Left lobe of liver (tissue), 2 donors: ENCODE results near the gene PPP3CA. TPM values are rescaled to one million over a fixed set of nuclear protein-coding genes. Genes with fewer than 3 reads are reported as not detected.
A peak's percentile ranks its signal among the peaks of the same experiment; 100 is the strongest.

Experiments used
- ATAC-seq: fragments of 200-7000 bp; cut with Tn5 transposase; one replicate; pipeline ENCODE4 v1.9.1; 2020; ENCODE audit warnings: mild to moderate bottlenecking, moderate library complexity
- DNase-seq: peaks from one replicate; pipeline ENCODE4 v3.0.0-alpha.2; 2020; ENCODE audit warnings: low spot score
- total RNA-seq: library from RNA; stranded (reverse); gene quantifications from one replicate; pipeline ENCODE4 v1.2.1, GENCODE V29; 2021
- donor health status: DM: no; HTN: no; CAD: no; lungs with moderate emphysema.
- donor health status: DM: no; HTN: yes; CAD: no.

PPP3CA gene
- total RNA-seq, 1 donor from 2014 or later, result 11.1 TPM

DNA sequence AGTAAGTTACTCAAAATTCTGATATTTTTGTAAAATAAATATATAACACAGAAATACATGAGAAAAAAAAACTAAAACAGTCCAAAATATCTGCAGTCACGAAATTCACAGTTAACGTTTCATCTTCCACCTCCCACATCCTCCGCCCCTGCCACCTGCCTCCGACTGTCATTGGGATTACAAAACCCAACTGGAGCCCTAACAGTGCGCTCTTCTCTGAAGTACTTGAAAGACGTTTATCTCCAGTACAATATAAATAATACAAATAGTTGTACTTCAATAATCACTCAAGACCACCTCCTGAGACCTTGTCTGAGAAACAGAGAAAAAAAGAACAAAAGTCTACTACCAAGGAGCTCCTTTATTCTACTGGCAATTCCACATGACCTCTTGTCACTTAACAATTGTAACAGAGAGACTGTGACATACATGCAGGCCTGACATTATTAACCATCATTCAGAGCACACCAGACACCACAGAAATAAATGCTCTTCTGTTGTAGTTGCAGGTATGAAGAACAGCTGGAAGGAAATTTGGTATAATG is 280.6 kb downstream of the PPP3CA start:
- DNase-seq (no peak), ATAC-seq (no peak)

DNA sequence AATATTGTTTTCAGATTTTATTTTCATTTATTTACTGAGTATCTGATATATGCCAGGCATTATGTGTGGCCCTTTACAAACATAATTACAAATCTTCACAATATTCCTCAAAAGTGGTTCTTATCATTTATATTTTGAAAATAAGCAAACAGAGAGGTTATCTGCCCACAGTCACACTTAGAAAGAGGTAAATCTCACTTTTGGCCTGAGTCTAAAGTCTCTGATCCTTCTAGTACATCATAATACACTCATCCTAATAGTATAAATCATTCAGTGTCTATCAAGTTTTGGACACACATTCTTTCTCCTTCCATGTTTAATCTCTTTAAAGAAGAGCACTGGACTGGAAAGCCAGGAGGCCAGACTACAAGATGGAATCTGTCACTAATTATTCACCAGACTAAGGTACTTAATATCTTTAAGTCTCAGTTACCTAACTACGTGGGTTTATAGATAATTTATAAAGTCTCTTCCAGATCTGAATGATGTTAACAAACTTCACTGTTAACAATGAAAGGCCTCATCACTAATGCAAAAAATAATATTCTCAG is 281.3 kb downstream of the PPP3CA start:
- DNase-seq (no peak), ATAC-seq (peak; percentile 62)

DNA sequence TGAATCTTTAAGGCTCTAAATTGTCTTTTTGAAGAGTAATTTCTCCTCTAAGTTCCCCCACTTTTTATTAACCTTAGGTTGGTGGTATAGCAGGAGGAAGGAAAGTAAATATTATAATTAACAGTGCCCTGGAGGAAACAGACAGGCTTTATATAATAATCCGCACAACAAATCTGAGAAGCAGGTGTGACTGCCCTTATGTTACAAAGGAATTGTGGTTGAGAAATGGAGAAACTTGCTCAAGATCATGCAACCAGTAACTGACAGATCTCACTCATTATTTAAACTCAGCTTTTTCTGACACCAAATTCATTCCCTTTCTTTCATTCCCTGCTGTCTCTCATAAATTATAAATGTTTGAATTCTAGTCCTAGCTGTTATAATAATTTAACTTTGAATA is 282.0 kb downstream of the PPP3CA start:
- no peak for DNase-seq

DNA sequence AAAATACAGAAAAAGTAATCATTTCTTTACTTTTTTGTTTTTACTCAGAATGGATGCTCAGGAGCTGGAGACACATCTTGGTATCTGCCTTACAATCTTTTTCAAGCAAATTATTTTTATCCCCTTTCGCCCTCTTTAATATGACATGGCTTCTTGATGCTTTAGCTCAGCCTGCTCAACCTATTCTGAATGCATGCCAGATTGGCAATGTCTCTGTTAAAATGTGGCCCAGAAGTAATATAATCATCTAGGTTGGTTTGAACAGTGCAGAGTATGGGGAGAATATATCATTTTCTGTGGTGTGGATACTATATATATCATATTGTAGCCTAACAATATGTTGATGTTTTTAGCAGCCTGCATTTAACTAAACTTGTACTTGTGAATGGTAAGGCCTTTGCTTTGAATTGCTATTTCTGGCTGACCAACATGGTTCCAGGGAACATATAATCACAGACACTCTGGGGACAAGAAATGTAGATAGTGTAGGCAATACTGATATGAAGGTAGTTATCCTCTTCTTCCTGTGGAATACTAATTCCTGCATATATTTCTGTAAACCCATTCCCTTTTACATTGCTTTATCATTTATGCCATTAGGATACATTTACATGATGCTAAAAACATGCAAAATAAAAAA is 282.7 kb downstream of the PPP3CA start:
- no peak for ATAC-seq
- DNase-seq, result no peak

More for the DNA sequence above, 282.0 kb downstream of the PPP3CA start:
- no peak for ATAC-seq

DNA sequence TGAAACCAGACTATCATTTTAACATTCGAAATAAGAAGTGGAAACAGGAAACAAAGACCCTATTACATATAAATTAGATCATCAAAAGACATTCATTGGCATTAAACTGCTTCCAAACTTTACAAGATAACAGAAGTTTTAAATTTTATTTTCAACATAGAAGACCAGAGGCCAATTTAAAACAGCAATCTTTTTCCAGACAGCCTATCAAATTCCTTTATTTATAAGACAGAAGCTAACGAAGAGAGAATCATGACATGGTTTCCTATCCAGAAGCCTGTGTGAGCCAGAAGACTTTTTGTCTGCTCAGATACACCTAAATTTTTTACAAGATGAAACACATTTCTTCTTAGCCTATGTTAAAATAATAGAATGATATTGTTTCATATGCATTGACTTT is 291.9 kb downstream of the PPP3CA start:
- no peak for DNase-seq
- ATAC-seq, result no peak

DNA sequence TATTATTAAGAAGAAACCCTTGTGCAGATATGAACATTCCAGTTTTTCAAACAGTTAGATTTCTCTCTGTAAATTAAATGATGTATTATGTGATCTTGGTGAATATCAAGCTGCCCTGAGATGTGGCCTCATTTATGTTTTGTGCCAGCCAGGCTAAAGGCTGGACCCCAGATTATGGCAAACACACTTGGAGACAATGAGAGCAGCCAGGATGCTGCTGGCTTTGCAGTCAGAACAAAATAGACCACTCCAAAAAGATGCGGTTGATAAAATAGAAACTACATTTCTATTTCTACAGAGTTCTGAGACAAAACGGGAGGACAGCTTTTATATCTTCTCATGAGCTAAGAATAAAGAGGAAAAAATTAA is 296.5 kb downstream of the PPP3CA start:
- DNase-seq, result no peak
- no peak for ATAC-seq

DNA sequence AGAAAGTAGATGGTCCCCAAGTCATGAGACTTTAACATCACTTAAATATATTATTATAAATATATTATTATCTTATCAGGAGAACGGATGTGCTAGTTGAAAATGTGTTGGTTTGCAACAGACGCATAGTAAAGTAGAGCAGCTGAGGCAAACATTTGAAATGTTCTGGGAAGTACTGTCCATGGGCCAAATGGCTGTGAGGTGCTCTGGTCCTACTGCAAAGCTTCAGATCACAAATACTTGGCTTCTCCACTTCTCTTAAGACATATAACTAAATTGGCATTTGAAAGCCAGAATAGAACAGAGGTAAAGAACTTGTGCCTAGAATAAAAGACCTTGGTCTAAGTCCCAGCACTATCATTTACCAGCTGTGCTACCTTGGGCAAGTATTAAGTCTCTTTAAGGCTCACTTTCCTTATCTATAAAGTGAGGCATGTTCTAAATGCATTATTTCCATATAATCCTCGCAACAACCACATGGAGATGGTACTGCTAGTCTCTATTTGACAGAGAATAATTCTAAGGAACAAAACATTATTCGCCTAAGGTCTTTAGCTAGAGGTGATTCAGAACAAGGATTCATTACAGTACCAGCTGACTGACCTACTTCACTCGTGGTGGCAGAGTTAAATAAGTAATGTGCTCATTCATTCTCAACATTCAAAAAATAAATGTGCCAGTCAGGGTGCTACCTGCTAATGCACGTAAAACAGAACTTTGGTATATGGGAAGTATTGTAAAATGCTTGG is 297.1 kb downstream of the PPP3CA start:
- DNase-seq (no peak), ATAC-seq (no peak)

DNA sequence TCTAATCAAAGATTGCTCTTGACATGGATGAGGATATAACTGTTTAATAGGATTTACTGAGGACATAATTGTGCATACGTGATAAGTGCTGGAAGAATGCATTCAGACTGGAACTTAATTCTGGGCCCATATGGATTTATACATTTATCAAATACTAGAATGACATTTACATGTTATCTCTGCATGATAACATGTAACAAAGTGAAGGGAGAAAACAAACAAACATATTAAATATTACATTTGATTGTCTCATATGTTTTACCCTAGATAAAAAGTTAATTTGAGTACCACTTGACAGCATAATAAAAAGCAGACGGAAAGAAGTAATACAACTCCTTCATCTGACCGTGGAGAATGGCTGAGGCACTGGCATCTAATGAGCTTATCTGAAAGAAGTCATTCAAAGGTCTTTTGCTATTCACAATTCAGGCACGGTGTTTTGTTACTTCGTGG is 297.8 kb downstream of the PPP3CA start:
- no peak for ATAC-seq
- no peak for DNase-seq

DNA sequence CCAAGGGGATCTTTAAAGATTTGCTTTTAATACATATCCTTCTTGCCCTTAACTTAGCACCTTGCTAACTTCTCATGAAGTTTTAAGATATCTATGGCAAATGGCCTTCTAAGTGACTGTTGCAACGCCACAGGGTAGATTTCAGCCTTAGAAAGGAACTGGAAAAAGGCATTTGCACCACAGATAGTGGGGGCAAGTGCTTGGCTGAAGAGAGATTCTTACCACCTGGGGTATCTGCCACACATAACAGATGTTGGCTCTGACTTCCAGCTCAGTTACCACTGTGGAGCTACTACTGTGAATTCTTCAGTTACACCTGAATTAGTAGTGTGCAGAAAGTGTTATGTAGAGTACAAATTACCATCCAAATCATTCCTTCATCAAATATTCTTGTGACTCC is 302.6 kb downstream of the PPP3CA start:
- no peak for ATAC-seq
- no peak for DNase-seq

DNA sequence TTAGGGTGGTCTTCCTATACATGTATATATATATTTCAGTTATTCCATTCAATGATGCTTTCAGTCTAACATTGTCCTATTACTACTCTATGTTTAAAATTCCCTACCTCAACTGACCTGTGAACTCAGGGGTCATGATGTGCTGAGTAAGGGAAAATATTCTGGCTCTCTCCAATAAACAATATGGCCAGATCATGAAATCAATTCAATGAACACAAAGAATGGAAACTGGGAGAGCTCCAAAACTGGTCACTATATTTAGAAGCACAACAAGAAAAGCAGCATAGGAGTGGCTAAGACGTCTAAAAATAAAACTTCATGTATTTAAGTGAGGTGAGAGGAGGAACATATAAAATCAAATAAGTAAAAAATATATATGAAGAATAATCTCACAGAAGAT is 304.5 kb downstream of the PPP3CA start:
- DNase-seq, result no peak
- ATAC-seq, result no peak

DNA sequence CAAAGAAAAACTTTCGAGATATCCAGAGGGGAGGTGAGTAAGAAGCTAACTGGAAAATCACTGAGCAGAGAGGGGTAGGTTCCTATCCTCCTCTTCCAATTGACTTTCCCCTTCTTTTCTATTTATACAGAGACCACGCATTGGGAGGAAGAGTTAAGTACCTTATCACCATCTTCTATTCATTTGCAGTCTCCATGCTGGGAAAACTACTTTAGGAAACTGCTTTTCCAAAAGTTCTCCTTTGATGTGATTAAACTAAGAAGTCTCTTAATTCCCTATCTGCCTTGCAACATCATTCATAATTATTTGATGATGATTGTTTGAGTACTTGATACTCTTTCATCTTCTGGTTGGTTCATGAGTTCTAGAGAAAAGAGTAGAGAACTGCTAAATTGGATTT is 306.6 kb downstream of the PPP3CA start:
- no peak for DNase-seq
- no peak for ATAC-seq

DNA sequence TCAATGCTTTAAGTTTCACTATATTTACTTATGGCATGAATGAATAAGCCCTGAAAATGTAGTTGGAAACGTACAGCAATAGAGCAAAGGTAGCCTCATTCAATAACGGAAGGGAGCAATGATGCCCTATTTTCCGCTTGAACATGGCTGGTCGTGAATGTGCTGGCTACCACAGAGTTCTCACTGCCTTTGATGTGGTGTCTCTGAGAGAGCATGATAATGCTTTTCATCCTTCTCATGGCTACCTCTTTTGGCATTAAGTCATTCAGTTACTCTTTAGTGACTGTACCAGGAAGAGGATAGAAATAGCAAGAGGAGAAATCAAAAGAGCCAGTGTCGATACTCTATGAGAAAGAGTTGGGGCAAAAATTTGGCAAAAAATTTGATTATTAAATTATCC is 308.0 kb downstream of the PPP3CA start:
- DNase-seq (no peak), ATAC-seq (no peak)

DNA sequence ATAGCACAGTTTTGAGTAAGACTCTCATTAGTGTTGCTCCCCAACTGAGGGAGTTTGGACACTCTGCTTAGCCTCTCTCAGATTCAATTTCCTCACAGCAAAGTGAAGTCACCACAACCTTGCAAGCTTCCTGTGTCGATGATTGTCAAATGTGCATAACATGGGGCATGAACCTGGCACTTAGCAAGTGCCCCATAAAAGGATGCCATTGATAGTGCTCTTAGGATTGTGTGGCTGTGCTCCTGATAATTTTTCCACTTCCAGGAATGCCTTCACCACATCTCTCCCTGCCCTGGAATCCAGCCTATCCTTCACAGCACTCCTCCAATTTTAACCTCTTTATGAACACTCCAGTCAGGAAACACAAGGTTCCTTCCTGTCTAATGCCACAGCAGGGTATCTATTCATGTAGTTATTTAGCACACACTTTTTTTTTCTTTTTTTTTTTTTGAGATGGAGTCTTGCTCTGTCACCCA is 309.4 kb downstream of the PPP3CA start:
- DNase-seq (no peak), ATAC-seq (no peak)

DNA sequence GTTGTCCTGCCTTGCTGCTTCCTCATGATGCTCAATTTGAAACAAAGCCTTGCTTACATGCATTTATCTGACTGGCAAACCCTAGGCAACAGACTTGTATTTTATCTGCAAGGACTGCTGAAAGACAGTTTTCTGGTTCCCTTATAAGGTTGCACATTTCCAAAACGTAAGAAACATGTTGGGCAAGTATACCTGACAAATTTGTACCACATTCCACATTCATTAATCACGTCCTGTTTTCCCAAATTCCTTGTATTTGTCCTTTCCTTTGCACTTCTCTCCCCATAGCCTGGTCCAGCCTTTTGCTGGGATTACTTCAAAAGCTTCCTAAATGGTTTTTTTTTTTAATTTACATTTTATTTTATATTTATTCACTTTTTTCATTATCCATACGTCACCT is 310.1 kb downstream of the PPP3CA start:
- no peak for DNase-seq
- no peak for ATAC-seq

DNA sequence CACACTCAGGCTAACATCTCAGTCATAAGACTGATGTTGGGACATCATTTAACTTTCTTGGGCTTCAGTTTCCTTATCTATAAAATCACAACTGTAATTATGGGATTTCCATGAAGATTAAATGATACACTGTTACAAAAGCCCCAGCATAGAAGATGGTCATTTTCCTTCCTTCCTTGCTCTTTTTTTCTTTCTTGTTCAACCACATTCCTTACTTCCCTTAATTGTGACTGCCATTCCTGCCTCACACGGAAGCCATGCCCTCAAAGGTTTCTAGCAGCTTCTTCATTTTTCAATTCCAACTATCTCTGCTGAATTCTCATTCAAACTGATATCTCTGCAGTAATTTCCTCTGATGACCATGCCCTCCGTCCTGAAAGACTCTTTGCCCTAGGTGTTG is 311.8 kb downstream of the PPP3CA start:
- ATAC-seq (no peak), DNase-seq (no peak)

DNA sequence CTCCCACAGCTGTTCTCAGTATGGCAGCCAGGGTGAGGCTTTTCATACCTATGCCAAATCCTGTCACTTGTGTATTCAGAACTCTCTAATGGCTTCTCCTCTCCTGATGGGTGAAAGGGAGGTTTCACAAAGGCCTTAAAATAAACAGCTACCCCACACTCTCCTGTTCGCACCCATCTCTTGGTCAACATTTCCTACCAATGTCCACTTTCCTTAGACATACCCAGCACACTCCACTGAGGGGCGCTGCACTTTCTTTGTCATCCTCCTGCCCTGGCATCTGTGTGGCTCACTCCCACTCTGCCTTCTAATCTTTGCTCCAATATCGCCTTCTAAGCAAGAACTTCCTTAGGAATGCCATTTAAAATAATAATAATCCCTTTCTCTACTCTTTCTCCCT is 313.3 kb downstream of the PPP3CA start:
- no peak for DNase-seq
- no peak for ATAC-seq

DNA sequence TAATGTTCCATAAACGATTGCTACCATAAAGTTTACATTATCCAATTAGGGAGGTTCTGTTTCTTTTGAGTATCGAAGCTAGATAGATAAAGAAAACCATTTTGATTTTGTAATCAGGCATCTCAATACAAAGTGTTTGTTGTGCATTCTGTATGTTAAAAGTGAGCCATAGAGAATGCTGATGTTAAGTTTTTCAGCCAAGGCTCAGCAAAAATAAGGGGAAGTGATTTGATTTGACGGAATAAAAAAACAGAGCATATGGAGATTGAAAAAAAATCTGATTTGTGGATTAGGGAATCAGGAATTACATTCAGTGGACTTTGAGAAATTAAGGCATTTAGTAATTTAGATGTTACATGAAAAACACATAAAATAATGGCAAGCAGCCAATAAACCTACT is 314.8 kb downstream of the PPP3CA start:
- ATAC-seq, result no peak
- DNase-seq, result no peak

DNA sequence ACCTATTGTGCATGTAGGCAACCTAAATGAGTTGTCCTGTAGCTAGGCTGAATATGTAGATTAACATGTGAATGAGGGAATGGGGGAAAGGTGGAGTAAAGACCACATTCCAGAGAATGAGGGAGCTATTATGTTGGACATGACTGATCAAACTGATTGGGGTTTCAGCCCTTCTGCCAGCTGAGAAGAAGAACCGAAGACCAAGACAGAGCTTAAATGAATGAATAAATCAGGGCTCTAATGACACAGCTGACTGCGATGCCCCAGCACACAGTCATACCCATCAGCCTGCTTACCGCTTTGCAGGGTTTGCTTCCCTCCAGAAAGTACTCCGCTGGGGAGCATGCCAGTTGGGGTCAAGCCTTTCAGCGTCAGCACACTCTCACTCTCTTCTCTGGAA is 315.4 kb downstream of the PPP3CA start:
- no peak for ATAC-seq
- no peak for DNase-seq

DNA sequence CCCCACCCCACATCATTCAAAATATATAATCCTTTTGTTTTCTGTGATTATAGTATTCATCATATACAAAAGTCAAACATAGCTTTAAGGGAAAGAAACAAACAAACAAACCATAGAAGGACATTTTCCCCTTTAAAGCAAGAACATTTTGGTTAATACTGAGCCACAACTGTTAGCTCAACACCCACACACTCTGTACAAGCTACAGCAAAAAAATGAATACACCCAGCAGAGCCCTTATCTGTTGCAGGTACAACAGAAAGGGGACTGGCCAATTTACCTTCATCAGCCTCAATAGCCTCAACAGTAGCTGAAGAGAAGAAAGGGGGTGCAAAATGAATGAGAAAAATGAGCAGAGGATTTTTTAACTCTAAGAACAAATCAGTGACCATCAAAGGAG is 318.4 kb downstream of the PPP3CA start:
- ATAC-seq, result no peak
- no peak for DNase-seq

DNA sequence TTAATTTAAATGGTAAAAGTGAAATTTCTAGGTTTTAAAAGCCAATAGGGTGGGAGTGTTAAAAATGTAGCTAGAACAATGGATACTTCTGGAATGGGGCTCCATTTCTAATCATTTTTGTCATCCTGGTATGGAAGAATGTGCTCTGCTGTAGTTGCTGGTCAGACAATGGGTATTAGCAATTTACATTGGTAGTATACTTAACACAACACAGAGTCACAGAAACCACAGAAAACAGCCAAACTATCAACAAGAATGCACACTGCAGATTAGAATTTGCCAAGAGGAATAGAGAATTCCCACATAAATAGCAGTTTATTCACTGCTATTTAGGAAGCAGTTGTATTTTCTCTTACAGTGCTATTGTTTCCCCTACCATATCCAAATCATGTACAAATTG is 319.6 kb downstream of the PPP3CA start:
- no peak for DNase-seq
- ATAC-seq, result no peak

DNA sequence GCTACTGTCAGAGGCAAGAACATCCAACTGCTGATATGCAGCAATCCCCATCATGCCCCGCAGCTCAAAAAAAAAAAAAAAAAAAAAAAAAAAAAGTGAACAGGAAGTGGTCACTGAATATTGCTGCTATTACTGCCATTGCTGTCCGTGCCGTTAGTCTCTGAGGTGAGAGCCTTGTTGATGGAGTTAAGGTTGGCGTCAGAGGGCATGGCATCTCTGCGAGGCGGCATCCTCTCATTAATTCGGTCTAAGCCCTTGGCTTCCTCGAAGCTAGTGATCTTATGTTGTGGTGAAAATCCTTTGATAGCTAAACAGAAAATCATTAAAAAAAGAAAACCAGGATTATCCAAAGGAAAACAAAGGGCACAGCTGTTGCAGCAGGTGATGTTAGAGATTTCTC is 321.6 kb downstream of the PPP3CA start:
- ATAC-seq (no peak), DNase-seq (no peak)
